Endothelial cell of umbilical vein (primary cell): ENCODE measurements around the gene F2.

Experiments used
- CTCF ChIP-seq, 2 donors: IDR thresholded peaks; 1 replicate in 1 of 2; 2 replicates in 1 of 2; pipeline ENCODE4 v1.5.1; 2011; ENCODE audit warnings: low read length in 2 of 2, mild to moderate bottlenecking in 2 of 2, moderate library complexity in 2 of 2, control low read depth in 1 of 2, inconsistent platforms in 1 of 2, low read depth in 1 of 2; ENCODE audit not compliant: insufficient read depth in 1 of 2; ENCODE audit errors: extremely low read depth in 1 of 2
- JUN ChIP-seq: IDR thresholded peaks from 2 replicates; pipeline ENCODE4 v1.6.1; 2011; ENCODE audit warnings: borderline replicate concordance, low read depth; ENCODE audit not compliant: insufficient read length, insufficient read depth
- MAX ChIP-seq: IDR thresholded peaks from 2 replicates; pipeline ENCODE4 v1.6.1; 2011; ENCODE audit not compliant: insufficient read depth, insufficient read length
- MYC ChIP-seq: IDR thresholded peaks from one replicate; pipeline ENCODE4 v1.6.1; 2011; ENCODE audit warnings: mild to moderate bottlenecking, low read depth, low read length
- POLR2AphosphoS5 ChIP-seq: IDR thresholded peaks from 2 replicates; pipeline ENCODE4 v1.6.1; 2012; ENCODE audit warnings: low read depth, mild to moderate bottlenecking, control low read depth, low read length, moderate library complexity; ENCODE audit not compliant: insufficient read depth

- no peak for TF ChIP-seq CTCF (IDR thresholded peaks at IDR 0.05; ENCODE audit: extremely low read depth in 1 of 2, insufficient read depth in 1 of 2, low read depth in 1 of 2, low read length in 2 of 2)
- no peak for TF ChIP-seq JUN
- TF ChIP-seq MYC, result no peak
- TF ChIP-seq POLR2AphosphoS5, result no peak
- no peak for TF ChIP-seq MAX
Measured at GRCh38 chr11:46677991-46678740, 40.8 kb upstream of the F2 start.
